Testis (tissue), 2 donors: ENCODE results near the gene PTPRT.

Experiments used
- POLR2A ChIP-seq: fragments of 450-650 bp; IDR thresholded peaks from one replicate; pipeline ENCODE4 v1.6.1; 2017; ENCODE audit warnings: antibody characterized with exemption, mild to moderate bottlenecking, moderate library complexity
- TF ChIP-seq, protein P1 (sequence below), 3 experiments: fragments of 450-650 bp in 2 of 3; fragments of 200-600 bp in 1 of 3; sonication (generic) in 1 of 3; IDR thresholded peaks; one replicate each; pipeline ENCODE4 v1.5.1; 2016 to 2019; ENCODE audit warnings: antibody characterized with exemption in 3 of 3, mild to moderate bottlenecking in 2 of 3, moderate library complexity in 1 of 3

GRCh38 chr20:42906120-42906519, 283.6 kb downstream of the PTPRT start:
- TF ChIP-seq, protein P1, sequence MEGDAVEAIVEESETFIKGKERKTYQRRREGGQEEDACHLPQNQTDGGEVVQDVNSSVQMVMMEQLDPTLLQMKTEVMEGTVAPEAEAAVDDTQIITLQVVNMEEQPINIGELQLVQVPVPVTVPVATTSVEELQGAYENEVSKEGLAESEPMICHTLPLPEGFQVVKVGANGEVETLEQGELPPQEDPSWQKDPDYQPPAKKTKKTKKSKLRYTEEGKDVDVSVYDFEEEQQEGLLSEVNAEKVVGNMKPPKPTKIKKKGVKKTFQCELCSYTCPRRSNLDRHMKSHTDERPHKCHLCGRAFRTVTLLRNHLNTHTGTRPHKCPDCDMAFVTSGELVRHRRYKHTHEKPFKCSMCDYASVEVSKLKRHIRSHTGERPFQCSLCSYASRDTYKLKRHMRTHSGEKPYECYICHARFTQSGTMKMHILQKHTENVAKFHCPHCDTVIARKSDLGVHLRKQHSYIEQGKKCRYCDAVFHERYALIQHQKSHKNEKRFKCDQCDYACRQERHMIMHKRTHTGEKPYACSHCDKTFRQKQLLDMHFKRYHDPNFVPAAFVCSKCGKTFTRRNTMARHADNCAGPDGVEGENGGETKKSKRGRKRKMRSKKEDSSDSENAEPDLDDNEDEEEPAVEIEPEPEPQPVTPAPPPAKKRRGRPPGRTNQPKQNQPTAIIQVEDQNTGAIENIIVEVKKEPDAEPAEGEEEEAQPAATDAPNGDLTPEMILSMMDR (IDR thresholded peaks at IDR 0.05), result no peak
- TF ChIP-seq POLR2A, result no peak
